ENCODE measurements around the gene ADGRB3.

GRCh38 chr6:69018906-69019305, 383.8 kb downstream of the ADGRB3 start:
- TF ChIP-seq CTCF (IDR thresholded peaks at IDR 0.05 in 2 of 3, conservative IDR thresholded peaks at IDR 0.05 in 1 of 3; ENCODE audit: control insufficient read depth in 2 of 3, extremely low read depth in 1 of 3, insufficient read depth in 1 of 3, low read depth in 3 of 3, low read length in 3 of 3) (no peak), ETV6 (conservative IDR thresholded peaks at IDR 0.05 in 1 of 2, IDR thresholded peaks at IDR 0.05 in 1 of 2; ENCODE audit: borderline replicate concordance in 1 of 2, low read depth in 1 of 2) (no peak), ZNF592 (IDR thresholded peaks at IDR 0.05) (no peak), NKRF (conservative IDR thresholded peaks at IDR 0.05) (no peak), FOS (IDR thresholded peaks at IDR 0.05; ENCODE audit: borderline replicate concordance, extremely low read depth, insufficient read length) (no peak)
- TF ChIP-seq, protein P1, sequence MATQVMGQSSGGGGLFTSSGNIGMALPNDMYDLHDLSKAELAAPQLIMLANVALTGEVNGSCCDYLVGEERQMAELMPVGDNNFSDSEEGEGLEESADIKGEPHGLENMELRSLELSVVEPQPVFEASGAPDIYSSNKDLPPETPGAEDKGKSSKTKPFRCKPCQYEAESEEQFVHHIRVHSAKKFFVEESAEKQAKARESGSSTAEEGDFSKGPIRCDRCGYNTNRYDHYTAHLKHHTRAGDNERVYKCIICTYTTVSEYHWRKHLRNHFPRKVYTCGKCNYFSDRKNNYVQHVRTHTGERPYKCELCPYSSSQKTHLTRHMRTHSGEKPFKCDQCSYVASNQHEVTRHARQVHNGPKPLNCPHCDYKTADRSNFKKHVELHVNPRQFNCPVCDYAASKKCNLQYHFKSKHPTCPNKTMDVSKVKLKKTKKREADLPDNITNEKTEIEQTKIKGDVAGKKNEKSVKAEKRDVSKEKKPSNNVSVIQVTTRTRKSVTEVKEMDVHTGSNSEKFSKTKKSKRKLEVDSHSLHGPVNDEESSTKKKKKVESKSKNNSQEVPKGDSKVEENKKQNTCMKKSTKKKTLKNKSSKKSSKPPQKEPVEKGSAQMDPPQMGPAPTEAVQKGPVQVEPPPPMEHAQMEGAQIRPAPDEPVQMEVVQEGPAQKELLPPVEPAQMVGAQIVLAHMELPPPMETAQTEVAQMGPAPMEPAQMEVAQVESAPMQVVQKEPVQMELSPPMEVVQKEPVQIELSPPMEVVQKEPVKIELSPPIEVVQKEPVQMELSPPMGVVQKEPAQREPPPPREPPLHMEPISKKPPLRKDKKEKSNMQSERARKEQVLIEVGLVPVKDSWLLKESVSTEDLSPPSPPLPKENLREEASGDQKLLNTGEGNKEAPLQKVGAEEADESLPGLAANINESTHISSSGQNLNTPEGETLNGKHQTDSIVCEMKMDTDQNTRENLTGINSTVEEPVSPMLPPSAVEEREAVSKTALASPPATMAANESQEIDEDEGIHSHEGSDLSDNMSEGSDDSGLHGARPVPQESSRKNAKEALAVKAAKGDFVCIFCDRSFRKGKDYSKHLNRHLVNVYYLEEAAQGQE (IDR thresholded peaks at IDR 0.05; ENCODE audit: low read depth, low read length), result no peak
